ENCODE data around the gene TMEM236.

Gene TMEM236

GRCh38 chr10:17731331-17732020 lies 20.5 kb upstream of the TMEM236 start:
- no peak overlapping the region for H3K4me3 ChIP-seq (replicated peaks in 1 of 2; ENCODE audit: low read depth in 2 of 2, low read length in 2 of 2)
- TF ChIP-seq CTCF (IDR thresholded peaks at IDR 0.05; ENCODE audit: low read depth, low read length), result no peak
- no peak for DNase-seq (ENCODE audit: low read depth in 2 of 2)

GRCh38 chr10:17733620-17734019 lies 18.4 kb upstream of the TMEM236 start:
- no peak overlapping the region for H3K4me3 ChIP-seq (replicated peaks in 1 of 2; ENCODE audit: low read depth in 2 of 2, low read length in 2 of 2)
- no peak for DNase-seq (ENCODE audit: low read depth in 2 of 2)
- no peak for TF ChIP-seq CTCF (IDR thresholded peaks at IDR 0.05; ENCODE audit: low read depth, low read length)

GRCh38 chr10:17734432-17735080 lies 17.4 kb upstream of the TMEM236 start:
- no peak overlapping the region for H3K4me3 ChIP-seq (replicated peaks in 1 of 2; ENCODE audit: low read depth in 2 of 2, low read length in 2 of 2)
- no peak for TF ChIP-seq CTCF (IDR thresholded peaks at IDR 0.05; ENCODE audit: low read depth, low read length)
- no peak for DNase-seq (ENCODE audit: low read depth in 2 of 2)

GRCh38 chr10:17735166-17735941 lies 16.6 kb upstream of the TMEM236 start:
- DNase-seq (ENCODE audit: low read depth in 2 of 2), result peak in 1 of 2 donors; percentile 84
- TF ChIP-seq CTCF (IDR thresholded peaks at IDR 0.05; ENCODE audit: low read depth, low read length), result no peak
- no peak overlapping the region for H3K4me3 ChIP-seq (replicated peaks in 1 of 2; ENCODE audit: low read depth in 2 of 2, low read length in 2 of 2)

GRCh38 chr10:17736223-17736622 lies 15.8 kb upstream of the TMEM236 start:
- no peak for DNase-seq (ENCODE audit: low read depth in 2 of 2)
- no peak overlapping the region for H3K4me3 ChIP-seq (replicated peaks in 1 of 2; ENCODE audit: low read depth in 2 of 2, low read length in 2 of 2)
- no peak for TF ChIP-seq CTCF (IDR thresholded peaks at IDR 0.05; ENCODE audit: low read depth, low read length)

GRCh38 chr10:17737027-17737965 lies 14.7 kb upstream of the TMEM236 start:
- peak; percentile 72 to 73 for DNase-seq (ENCODE audit: low read depth in 2 of 2)
- H3K4me3 ChIP-seq (replicated peaks in 1 of 2; ENCODE audit: low read depth in 2 of 2, low read length in 2 of 2), result no peak overlapping the region
- TF ChIP-seq CTCF (IDR thresholded peaks at IDR 0.05; ENCODE audit: low read depth, low read length), result peak; percentile 45

All from cardiac fibroblast (primary cell).